GM18873 (cell line): ENCODE data around the gene ZNF782.
"Not testable (repeated sequence)": the region's sequence is repeated elsewhere in the genome, so short reads cannot be mapped to it uniquely, and the experiment has no call there.

ENCODE experiments used
- ATAC-seq: cut with Tn5 transposase; IDR thresholded peaks from one replicate; pipeline ENCODE4 v1.9.1; 2021; ENCODE audit warnings: mild to moderate bottlenecking, moderate library complexity, moderate number of reproducible peaks; ENCODE audit not compliant: unreplicated experiment, low FRiP score

ZNF782 gene

GRCh38 chr9:96853781-96854650 is at the start of gene ZNF782:
Gene ZNF782, minus strand, starts transcription at chr9:96854514. Its CDS starts 2,553 bp downstream, at chr9:96851961.
- peak; percentile 81 for ATAC-seq

GRCh38 chr9:96900010-96900409 is 45.7 kb upstream of the ZNF782 start:
- ATAC-seq = not testable (repeated sequence)

DNA sequence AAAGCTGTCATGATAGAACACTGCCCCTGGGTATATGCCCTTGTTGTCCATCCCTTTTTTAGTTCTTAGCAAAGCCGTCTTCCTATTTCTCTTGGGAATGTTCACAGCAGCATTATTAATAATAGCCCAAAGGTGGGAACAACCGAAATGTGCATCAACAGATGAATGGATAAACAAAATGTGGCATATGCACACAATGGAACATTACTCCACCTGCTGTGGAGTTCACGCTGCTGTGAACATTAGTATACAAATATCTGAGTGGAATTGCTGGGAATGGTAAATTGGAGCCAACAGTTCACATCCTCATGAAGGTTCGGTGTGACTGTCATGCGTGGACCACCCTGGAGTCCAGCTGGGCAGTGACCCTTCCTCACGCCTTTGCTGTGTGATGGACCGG is 37.8 kb upstream of the ZNF782 start:
- no peak for ATAC-seq

DNA sequence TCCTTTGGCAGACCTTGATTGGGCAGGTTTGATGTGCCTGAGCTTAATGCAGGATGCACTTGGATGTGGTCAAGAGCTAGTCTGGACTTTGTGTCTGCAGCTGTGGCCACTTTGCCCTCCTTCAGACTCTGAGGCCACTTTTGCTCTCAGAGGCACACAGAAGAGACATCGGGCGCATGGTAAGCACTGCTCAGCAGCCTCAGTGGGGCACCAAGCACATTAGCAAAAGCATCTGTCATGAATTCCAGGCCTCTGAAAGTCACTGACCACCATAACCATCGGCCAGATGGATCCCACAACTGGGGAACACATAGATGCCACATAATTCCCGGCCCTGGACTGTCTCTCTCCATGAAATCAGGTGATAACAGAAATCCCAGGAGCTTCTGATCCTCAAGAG is 34.3 kb upstream of the ZNF782 start:
- no peak for ATAC-seq

DNA sequence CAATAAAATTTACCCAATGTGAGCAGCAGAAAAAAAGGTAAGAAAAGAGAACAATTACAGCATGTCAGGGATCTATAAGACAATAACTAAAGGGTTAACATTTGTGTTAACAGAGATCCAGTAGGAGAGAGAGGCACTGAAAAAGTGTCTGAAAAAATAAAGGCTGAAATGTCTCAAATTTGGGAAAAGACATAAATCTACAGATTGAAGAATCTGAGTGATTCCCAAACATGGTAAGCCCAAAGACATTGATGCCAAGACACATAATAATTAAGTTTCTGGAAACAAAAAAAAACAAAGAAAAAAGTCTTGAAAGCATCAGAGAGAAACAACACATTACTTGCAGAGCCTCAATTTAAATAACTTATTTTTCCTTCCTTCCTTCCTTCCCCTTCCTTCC is 31.1 kb upstream of the ZNF782 start:
- no peak for ATAC-seq

- no peak for ATAC-seq
Measured at GRCh38 chr9:96884443-96884842, 30.1 kb upstream of the ZNF782 start.

- no peak for ATAC-seq
Measured at GRCh38 chr9:96883922-96884321, 29.6 kb upstream of the ZNF782 start.

DNA sequence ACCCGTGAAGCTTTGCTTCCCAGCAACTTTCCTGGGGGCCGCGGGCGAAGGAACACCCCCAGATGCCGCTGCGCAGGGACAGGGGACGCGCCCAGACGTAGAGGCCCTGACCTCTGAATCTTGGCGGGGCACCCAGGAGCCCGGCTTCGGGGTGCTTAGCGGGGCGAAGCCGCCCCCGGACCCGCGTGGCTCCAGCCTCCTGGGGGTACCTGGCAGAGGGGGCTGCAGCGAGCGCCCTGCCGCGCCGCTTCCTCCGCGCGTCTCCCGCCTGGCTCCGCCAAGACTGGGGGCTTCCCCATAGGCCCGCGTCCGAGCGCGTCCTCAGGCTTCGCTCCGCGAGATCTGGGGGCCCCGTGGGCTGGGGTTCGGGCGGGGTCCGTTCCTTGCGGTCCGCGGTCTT is 23.0 kb upstream of the ZNF782 start:
- no peak for ATAC-seq

DNA sequence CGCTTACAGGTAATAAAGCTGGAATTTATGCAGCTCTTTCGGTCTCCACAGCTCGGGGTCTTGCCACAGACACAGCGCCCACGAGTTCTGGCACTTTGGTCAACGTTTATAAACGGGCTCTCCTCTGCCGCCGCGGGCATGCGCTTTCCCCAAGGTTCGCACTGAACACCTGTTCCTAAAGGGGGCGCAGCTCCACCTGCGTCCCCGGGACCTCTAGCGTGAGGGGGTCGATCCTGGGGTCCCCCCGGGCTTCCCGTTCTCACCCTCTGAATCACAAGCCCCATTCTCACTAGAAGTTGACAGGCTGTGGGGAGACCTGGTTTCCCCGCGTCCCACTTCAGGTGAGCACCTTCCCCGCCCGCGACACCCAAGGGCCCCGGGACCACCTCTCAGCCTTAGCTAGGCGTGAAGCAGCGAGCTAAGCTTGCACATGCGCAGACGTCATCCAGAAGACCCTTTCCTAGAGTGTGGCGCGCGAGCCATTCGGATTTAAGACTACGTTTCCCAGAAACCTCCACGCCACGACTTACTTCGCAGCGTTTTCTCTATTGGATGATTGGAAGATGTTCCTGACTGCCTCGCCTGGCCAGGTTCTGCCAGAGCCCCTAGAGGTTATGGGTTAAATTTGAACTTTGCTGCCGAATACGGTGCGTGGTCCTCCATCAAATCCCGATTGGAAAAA is 21.3 kb upstream of the ZNF782 start:
- peak; percentile 48 for ATAC-seq

DNA sequence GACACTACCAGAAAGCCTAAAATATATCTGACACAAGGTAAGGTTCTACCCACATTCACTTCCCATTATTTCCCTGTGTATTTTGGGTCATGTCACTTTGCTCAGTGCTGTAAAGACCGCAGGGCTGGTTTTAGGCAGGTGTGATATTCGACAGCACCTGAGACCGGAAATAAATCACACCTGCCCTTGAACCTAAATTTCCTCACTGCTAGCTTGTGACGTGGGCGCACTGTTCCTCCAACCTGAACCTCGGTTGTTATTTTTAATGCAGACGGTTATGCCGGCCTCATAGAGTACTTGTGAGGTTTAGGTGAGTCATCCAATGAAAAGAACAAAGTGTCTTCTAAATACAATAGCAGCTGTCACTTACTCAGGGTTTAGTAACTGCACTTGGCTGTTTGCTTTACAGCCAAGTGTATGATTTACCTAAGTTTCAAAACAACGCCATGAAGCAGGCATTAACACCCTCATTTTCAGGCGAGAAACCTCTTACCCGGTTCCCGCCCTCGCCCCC is 20.7 kb upstream of the ZNF782 start:
- peak; percentile 50 for ATAC-seq

DNA sequence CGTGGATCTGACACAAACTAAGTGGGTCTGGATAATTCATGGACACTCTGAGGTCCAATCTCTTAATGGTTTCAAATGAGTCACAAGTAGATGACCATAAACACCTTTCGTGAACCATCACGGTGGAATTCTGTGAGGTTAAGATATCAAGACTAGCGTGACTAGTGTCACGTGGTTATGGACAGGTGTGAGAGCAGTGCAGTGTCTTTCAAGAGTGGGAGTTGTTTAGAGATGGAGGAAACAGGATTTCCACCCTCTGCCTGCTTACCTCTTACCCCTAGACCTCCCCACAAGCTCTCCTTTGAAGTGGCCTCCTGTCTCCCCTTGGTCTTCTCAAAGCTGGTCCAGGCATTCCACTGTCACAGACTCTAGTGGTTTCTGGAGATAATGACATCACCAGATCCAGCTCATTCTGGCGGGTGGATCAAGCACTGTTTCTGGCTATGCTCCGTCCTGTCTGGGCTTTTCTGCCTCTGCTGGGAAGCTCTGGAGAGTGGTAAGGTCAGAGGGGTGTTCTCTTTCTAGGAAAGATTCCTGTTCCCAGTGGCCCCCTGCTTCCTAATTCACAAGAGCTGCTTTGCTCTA is 20.0 kb upstream of the ZNF782 start:
- no peak for ATAC-seq

DNA sequence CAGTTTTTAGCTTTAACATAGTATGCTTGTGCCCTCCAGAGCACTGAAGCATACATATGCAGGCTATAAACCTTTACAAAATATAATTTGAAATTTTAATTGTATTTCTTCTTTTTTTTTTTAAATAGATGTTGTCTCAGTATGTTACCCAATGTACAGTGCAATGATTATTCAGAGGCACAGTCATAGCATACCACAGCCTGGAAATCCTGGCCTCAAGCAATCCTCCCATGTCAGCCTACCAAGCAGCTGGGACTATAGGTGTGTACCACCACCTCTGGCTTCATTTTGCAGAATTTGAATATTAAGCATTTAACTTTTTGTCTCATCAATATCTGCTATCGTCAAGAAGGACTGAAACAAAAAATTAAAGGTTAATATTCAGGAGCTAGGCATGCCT is 16.9 kb upstream of the ZNF782 start:
- no peak for ATAC-seq

- no peak for ATAC-seq
Measured at GRCh38 chr9:96868709-96869108, 14.4 kb upstream of the ZNF782 start.

- no peak for ATAC-seq
Measured at GRCh38 chr9:96867079-96867804, 12.9 kb upstream of the ZNF782 start.

DNA sequence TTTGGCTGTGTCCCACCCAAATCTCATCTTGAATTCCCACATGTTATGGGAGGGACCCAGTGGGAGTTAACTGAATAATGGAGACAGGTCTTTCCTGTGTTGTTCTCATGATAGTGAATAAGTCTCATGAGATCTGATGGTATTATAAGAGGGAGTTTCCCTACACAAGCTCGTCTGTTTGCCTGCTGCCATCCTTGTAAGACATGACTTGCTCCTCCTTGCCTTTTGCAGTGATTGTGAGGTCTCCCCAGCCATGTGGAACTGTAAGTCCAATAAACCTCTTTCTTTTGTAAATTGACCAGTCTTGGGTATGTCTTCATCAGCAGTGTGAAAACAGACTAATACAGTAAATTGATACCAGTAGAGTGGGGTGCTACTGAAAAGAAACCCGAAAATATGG is 10.9 kb upstream of the ZNF782 start:
- not testable (repeated sequence) for ATAC-seq

DNA sequence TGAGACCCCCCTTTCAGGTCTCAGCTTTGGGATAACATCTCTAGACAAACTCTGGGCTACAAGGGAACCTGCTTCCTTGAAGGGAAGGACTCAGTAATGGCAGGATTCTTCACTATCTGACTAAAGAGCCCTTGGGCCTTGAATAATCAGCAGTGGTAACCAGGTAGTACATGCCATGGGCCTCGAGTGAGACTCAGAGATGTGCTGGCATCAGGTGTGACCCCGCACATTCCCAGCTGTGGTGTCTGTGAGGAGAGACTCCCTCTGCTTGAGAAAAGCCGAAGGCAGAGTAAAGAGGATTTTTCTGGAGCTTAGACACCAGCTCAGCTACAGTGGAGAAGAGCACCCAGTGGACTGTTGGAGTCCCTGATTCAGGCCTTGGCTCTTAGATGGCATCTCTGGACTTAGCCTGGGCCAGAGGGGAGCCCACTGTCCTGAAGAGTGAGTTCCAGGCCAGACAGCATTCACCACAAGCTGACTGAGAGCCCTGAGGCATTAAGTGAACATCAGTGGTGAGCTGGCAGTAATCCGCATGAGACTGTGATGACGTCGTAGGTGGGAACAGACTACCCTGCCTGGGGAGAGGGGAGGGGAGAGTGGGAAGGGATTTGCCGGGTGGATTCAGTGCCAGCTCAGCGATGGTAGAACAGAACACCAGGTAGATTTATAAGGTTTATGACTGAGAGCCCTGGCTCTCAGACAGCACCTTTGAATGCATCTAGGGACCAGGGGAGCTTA is 5.3 kb upstream of the ZNF782 start:
- ATAC-seq = no peak

DNA sequence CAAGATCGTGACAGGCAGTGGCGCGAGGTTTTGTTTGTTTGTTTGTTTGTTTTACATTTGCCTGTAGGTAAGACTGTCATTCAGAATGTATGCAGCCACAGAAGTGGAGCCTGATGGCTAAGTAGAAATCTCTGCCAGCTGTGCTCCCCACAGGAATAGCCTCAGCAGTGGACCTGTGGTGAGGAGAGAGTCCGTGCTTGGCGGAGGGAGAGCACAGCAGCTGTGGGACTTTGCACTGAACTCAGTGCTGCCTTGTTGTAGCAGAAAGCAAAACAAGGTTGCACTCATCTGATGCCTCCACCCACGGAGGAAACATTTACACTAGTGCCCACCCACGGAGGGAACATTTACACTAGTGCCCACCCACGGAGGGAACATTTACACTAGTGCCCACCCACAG is 4.4 kb upstream of the ZNF782 start:
- ATAC-seq = no peak

DNA sequence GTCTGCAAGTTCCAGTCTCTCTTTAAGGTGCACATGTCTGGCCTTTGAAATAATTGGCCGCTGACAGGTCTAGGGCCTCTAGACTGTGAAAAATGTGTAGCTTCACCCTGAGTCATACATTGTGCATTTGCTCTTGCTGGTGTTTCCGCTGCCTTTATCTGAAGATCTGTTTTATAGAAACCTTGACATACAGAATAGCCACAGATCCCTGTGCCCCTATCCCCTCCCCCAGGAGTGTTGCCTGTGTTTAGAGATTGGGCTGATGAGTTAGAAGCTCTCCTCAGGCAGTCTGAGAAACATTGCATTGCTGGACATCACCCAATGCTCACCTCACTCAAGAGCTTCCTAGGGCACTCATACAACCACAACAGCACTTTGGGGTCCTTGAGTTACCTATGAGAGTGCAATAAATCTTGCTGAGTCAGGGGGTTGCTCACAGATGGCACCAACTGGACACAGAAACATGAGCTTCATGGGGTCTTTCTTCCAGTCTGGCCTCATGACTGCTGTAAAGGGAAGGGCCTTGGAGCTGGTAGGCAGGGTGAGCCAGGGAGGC is 3.8 kb upstream of the ZNF782 start:
- no peak for ATAC-seq
